Panc1 (cell line): Measurements from ENCODE around the gene KAT6B. TPM values are rescaled to one million over a fixed set of nuclear protein-coding genes. Genes with fewer than 3 reads are reported as not detected.

Experiments
- ATAC-seq: fragments of 200-7000 bp; cut with Tn5 transposase; 2 replicates; pipeline ENCODE4 v1.9.1; 2020; ENCODE audit warnings: mild to moderate bottlenecking, moderate library complexity
- BruUV-seq: library from RNA; stranded (reverse); fragments of 400-500 nt; replicated peaks from 2 replicates; lab custom pipeline; 2021; lab: Mats Ljungman, UMichigan
- CTCF ChIA-PET: fragments of 300-600 bp; sonication (Branson Sonifier 250); formaldehyde crosslinking; loops from one replicate; lab custom pipeline; 2022; ENCODE audit warnings: antibody characterized with exemption; lab: Charles Lee
- POLR2A ChIA-PET: fragments of 300-600 bp; sonication (Branson Sonifier 250); formaldehyde crosslinking; loops from one replicate; lab custom pipeline; 2022; ENCODE audit warnings: antibody characterized with exemption; lab: Charles Lee
- DNase-seq: peaks from one replicate; pipeline ENCODE4 v3.0.0-alpha.2; 2010; ENCODE audit warnings: low read depth, low spot score
- H3K27ac ChIP-seq: 2 replicates; pipeline ENCODE4 v1.5.1; 2011; ENCODE audit warnings: mild to moderate bottlenecking, low read length, inconsistent platforms
- H3K27me3 ChIP-seq: fragments of 200-500 bp; sonication (Bioruptor generic); 2 replicates; pipeline ENCODE4 v1.6.0; 2014; ENCODE audit warnings: low read length, inconsistent platforms; ENCODE audit not compliant: control insufficient read depth, insufficient read depth
- H3K36me3 ChIP-seq: fragments of 200-500 bp; sonication (Bioruptor generic); 2 replicates; pipeline ENCODE4 v1.5.1; 2014; ENCODE audit warnings: inconsistent platforms, mild to moderate bottlenecking, low read length, moderate library complexity; ENCODE audit not compliant: control insufficient read depth, insufficient read depth
- H3K4me1 ChIP-seq: 2 replicates; pipeline ENCODE4 v1.5.1; 2011; ENCODE audit warnings: inconsistent platforms, mild to moderate bottlenecking, low read length, moderate library complexity; ENCODE audit not compliant: control insufficient read depth, insufficient read depth
- H3K4me3 ChIP-seq, 2 experiments: 2 replicates each; pipeline ENCODE4 v1.5.1; 2011 to 2012; ENCODE audit warnings: low read depth in 2 of 2, low read length in 2 of 2, mild to moderate bottlenecking in 2 of 2, inconsistent platforms in 1 of 2, moderate library complexity in 1 of 2
- H3K9me3 ChIP-seq: fragments of 200-500 bp; sonication (Bioruptor generic); 2 replicates; pipeline ENCODE4 v1.5.1; 2014; ENCODE audit warnings: low read depth, mild to moderate bottlenecking, inconsistent platforms, low read length, moderate library complexity; ENCODE audit not compliant: control insufficient read depth, insufficient read depth
- CTCF ChIP-seq: fragments of 450-650 bp; IDR thresholded peaks from 2 replicates; pipeline ENCODE4 v1.5.1; 2017; ENCODE audit warnings: mild to moderate bottlenecking
- POLR2AphosphoS5 ChIP-seq: IDR thresholded peaks from 2 replicates; pipeline ENCODE4 v1.6.1; 2012; ENCODE audit warnings: mild to moderate bottlenecking, low read depth, low read length, moderate library complexity
- REST ChIP-seq, 2 experiments: IDR thresholded peaks; 2 replicates each; pipeline ENCODE4 v1.6.1; 2011 to 2012; ENCODE audit warnings: low read depth in 2 of 2, control low read depth in 1 of 2, low read length in 1 of 2, mild to moderate bottlenecking in 1 of 2, moderate library complexity in 1 of 2; ENCODE audit not compliant: insufficient read depth in 1 of 2
- SIN3A ChIP-seq: IDR thresholded peaks from 2 replicates; pipeline ENCODE4 v1.6.1; 2012; ENCODE audit warnings: low read depth, mild to moderate bottlenecking, low read length, moderate library complexity, borderline replicate concordance; ENCODE audit not compliant: insufficient read depth
- TCF7L2 ChIP-seq: IDR thresholded peaks from 2 replicates; pipeline ENCODE4 v1.6.1; 2011; ENCODE audit warnings: mild to moderate bottlenecking, low read depth, low read length, inconsistent platforms
- in situ Hi-C: cut with HindIII; loops from 2 replicates; pipeline ENCODE4 v1.10.0; 2016; ENCODE audit warnings: low sequenced_read_pairs, low pct_unique_long_range_greater_than_20kb
- intact Hi-C: fragments of 100-400 bp; cut with micrococcal nuclease; formaldehyde crosslinking; loops from one replicate; pipeline ENCODE4 v1.10.0; 2022; ENCODE audit not compliant: unreplicated experiment
- total RNA-seq: library from RNA; stranded (reverse); gene quantifications from one replicate; pipeline ENCODE4 v1.2.1, GENCODE V29; 2021; ENCODE audit not compliant: unreplicated experiment

KAT6B gene
- total RNA-seq, 1 experiment from 2014 or later: 31.1 TPM

- in situ Hi-C loops: no loop called here
- no TSS peak for BruUV-seq
- no peaks in the 10 kb centered on the region for H3K36me3 ChIP-seq
- H3K27me3 ChIP-seq: no peaks in the 10 kb centered on the region
- no peak overlapping the region for H3K4me3 ChIP-seq
- ATAC-seq (no peak), DNase-seq (no peak)
- ChIA-PET CTCF (interaction anchor here (0.7 kb wide), 1 partner anchor 502 kb away, joined by 3 read pairs; no protein-coding TSS in a partner anchor), POLR2A (no interaction called here)
- no peak overlapping the region for H3K27ac ChIP-seq
- H3K4me1 ChIP-seq: no peaks in the 10 kb centered on the region
- intact Hi-C loops: no loop called here
- H3K9me3 ChIP-seq: no peaks in the 10 kb centered on the region
- TF ChIP-seq SIN3A: no peak
- no peak for TF ChIP-seq REST (IDR thresholded peaks at IDR 0.05; ENCODE audit: insufficient read depth in 1 of 2, low read depth in 2 of 2, low read length in 1 of 2)
- no peak for TF ChIP-seq TCF7L2
- no peak for TF ChIP-seq CTCF
- TF ChIP-seq POLR2AphosphoS5: no peak
These were observed 176.7 kb downstream of the KAT6B start for GRCh38 chr10:75002967-75003594.

GRCh38 chr10:75003891-75004290, 177.5 kb downstream of the KAT6B start:
- CTCF ChIA-PET: interaction anchor here (0.7 kb wide), 1 partner anchor 503 kb away, joined by 3 read pairs; no protein-coding TSS in a partner anchor
- BruUV-seq: no TSS peak
- H3K27me3 ChIP-seq: no peaks in the 10 kb centered on the region
- no peaks in the 10 kb centered on the region for H3K36me3 ChIP-seq
- POLR2A ChIA-PET: no interaction called here
- no peak for ATAC-seq
- H3K4me1 ChIP-seq: no peaks in the 10 kb centered on the region
- in situ Hi-C loops (no loop called here), intact Hi-C loops (no loop called here)
- TF ChIP-seq CTCF (no peak), SIN3A (no peak), POLR2AphosphoS5 (no peak), REST (IDR thresholded peaks at IDR 0.05; ENCODE audit: insufficient read depth in 1 of 2, low read depth in 2 of 2, low read length in 1 of 2) (no peak)
- H3K27ac ChIP-seq: no peak overlapping the region
- no peaks in the 10 kb centered on the region for H3K9me3 ChIP-seq
- DNase-seq: no peak
- H3K4me3 ChIP-seq: no peak overlapping the region
